GM19452 (cell line): ENCODE results near the gene OR1E2.
"Not testable (repeated sequence)": the region's sequence is repeated elsewhere in the genome, so short reads cannot be mapped to it uniquely, and the experiment has no call there.

Source experiments
- ATAC-seq: cut with Tn5 transposase; IDR thresholded peaks from one replicate; pipeline ENCODE4 v1.9.1; 2021; ENCODE audit not compliant: unreplicated experiment

The OR1E2 gene

DNA sequence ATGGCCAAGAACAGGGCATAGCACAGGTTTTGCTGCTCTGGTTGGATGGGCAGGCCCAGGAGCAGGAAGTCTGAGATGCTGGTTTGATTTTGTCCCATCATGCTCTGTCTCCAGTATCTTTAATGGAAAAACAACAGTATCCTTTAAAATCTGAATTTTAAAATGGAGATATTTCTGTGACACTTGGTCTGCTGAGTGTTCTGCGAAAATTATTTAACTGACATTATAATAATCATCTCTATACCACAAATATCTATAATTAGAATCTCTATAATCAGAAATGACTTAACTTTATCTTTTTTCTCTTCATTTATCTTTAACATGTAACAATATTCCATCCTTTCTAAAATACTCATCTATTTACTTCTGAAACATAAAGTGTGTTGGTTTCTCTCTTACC lies 35.3 kb downstream of the OR1E2 start, which contains the start of gene OR1E1:
Gene OR1E1, minus strand, starts transcription at position 101 of the 400 bp plus-strand sequence. Its CDS starts 0 bp downstream, at position 101.
- ATAC-seq: no peak

DNA sequence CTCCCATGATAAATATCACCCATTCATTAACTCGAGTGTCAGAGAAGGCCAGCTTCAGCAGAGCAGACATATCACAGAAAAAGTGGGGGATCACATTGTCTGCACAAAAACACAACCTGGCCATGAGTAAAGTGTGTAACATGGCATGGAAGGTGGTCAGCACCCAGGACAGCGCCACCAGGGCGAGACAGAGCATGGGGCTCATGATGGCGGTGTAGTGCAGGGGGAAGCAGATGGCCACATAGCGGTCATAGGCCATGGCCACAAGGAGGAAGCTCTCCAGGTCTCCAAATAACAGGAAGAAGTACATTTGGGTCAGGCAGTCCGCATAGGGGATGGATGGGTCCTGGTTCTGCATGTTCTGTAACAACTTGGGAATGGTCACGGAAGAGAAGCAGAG lies 35.8 kb downstream of the OR1E2 start:
- not testable (repeated sequence) for ATAC-seq

DNA sequence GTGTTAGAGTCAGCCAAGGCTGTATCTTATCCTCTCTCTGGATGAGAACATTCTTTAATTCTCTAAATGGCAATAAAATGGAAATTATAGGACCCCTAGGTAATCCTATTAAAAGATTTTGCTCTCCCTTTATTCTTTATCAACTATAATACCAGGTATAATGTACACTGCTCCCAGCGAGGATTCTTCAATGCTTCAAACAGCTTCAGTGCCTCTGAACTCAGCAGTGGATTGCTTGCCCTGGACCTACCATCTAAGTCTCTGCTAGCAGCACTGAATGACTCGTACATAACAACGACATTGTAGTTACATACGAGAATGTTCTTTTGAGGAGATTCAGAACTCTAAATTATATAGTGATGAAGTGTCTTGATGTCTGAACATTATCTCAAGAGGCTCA lies 43.9 kb downstream of the OR1E2 start:
- no peak for ATAC-seq

DNA sequence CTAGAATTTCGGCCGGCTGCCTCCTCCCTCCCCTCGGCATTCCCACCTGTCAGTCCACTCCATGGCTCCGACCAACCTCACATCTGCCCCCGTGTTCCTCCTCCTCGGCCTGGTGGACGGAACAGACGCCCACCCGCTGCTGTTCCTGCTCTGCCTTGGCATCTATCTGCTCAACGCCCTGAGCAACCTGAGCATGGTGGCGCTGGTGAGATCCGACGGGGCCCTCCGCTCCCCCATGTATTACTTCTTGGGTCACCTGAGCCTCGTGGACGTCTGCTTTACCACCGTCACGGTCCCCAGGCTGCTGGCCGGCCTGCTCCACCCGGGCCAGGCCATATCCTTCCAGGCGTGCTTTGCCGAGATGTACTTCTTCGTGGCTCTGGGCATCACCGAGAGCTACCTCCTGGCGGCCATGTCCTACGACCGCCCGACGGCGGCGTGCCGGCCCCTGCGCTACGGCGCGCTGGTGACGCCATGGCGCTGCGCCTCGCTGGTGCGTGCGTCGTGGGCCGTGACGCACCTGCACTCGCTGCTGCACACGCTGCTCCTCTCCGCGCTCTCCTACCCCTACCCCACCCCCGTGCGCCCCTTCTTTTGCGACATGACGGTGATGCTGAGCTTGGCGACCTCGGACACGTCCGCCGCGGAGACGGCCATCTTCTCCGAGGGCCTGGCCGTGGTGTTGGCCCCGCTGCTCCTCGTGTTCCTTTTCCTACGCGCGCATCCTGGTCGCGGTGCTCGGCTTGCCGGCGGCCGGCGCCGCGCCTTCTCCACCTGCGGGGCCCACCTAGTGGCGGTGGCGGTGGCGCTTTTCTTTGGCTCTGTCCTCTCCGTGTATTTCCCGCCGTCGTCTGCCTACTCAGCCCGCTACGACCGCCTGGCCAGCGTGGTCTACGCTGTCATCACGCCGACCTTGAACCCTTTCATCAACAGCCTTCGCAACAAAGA lies 47.5 kb downstream of the OR1E2 start, which contains the start of gene OR3A2:
Gene OR3A2, minus strand, starts transcription at position 440 of the 948 bp plus-strand sequence.
- no peak for ATAC-seq
